MM.1S (cell line): ENCODE measurements around the gene ZBTB43.

Experiments
- DNase-seq: peaks from one replicate; pipeline ENCODE4 v3.0.0-alpha.2; 2015
- H2AFZ ChIP-seq: fragments of 300-600 bp; sonication (generic); 2 replicates; pipeline ENCODE4 v1.6.0; 2016; ENCODE audit warnings: antibody characterized with exemption, low read length
- H3F3A ChIP-seq: fragments of 300-600 bp; sonication (generic); 2 replicates; pipeline ENCODE4 v1.6.1; 2016; ENCODE audit warnings: mild to moderate bottlenecking, antibody characterized with exemption, low read length, moderate library complexity, mixed read lengths; ENCODE audit not compliant: insufficient read depth
- H3K27ac ChIP-seq: fragments of 300-600 bp; sonication (generic); 2 replicates; pipeline ENCODE4 v1.5.1; 2016; ENCODE audit warnings: mild to moderate bottlenecking, low read length
- H3K27me3 ChIP-seq: fragments of 300-600 bp; sonication (generic); replicated peaks from 2 replicates; pipeline ENCODE4 v1.6.0; 2016; ENCODE audit warnings: low read length; ENCODE audit not compliant: insufficient read depth
- H3K36me3 ChIP-seq: fragments of 300-600 bp; sonication (generic); replicated peaks from 2 replicates; pipeline ENCODE4 v1.6.1; 2016; ENCODE audit warnings: mild to moderate bottlenecking, low read length, mixed read lengths; ENCODE audit not compliant: insufficient read depth
- H3K4me1 ChIP-seq: fragments of 300-600 bp; sonication (generic); 2 replicates; pipeline ENCODE4 v1.6.1; 2016; ENCODE audit warnings: low read length, mixed read lengths
- H3K4me2 ChIP-seq: fragments of 300-600 bp; sonication (generic); 2 replicates; pipeline ENCODE4 v1.6.0; 2016; ENCODE audit warnings: low read depth, low read length
- H3K4me3 ChIP-seq: fragments of 300-600 bp; sonication (generic); 2 replicates; pipeline ENCODE4 v1.5.1; 2016; ENCODE audit warnings: low read length, mixed read lengths
- H3K79me2 ChIP-seq: fragments of 300-600 bp; sonication (generic); 2 replicates; pipeline ENCODE4 v1.6.1; 2016; ENCODE audit warnings: mixed run types, low read length, mixed read lengths
- H3K9ac ChIP-seq: fragments of 300-600 bp; sonication (generic); 2 replicates; pipeline ENCODE4 v1.6.1; 2016; ENCODE audit warnings: low read length, mixed read lengths
- H3K9me2 ChIP-seq: fragments of 300-600 bp; sonication (generic); replicated peaks from 2 replicates; pipeline ENCODE4 v1.6.1; 2016; ENCODE audit warnings: mild to moderate bottlenecking, low read length, mixed read lengths; ENCODE audit not compliant: insufficient read depth
- H3K9me3 ChIP-seq: fragments of 300-600 bp; sonication (generic); replicated peaks from 2 replicates; pipeline ENCODE4 v1.6.1; 2016; ENCODE audit warnings: mild to moderate bottlenecking, low read length, mixed read lengths; ENCODE audit not compliant: insufficient read depth
- H4K20me1 ChIP-seq: fragments of 300-600 bp; sonication (generic); 2 replicates; pipeline ENCODE4 v1.6.1; 2016; ENCODE audit warnings: mild to moderate bottlenecking, low read length, moderate library complexity, mixed read lengths; ENCODE audit not compliant: insufficient read depth
- EZH2 ChIP-seq: fragments of 300-600 bp; sonication (generic); optimal IDR thresholded peaks from 2 replicates; pipeline ENCODE3; 2017; ENCODE audit warnings: low read depth, mild to moderate bottlenecking, antibody characterized with exemption, low read length, mixed read lengths
- EZH2phosphoT487 ChIP-seq: fragments of 300-600 bp; sonication (generic); IDR thresholded peaks from 2 replicates; pipeline ENCODE4 v1.6.1; 2018; ENCODE audit warnings: antibody characterized with exemption, low read length
- TF ChIP-seq, protein P1 (sequence below): fragments of 300-600 bp; sonication (generic); IDR thresholded peaks from 2 replicates; pipeline ENCODE4 v1.5.1; 2016; ENCODE audit warnings: antibody characterized with exemption, low read length, mixed read lengths

The ZBTB43 gene

DNA sequence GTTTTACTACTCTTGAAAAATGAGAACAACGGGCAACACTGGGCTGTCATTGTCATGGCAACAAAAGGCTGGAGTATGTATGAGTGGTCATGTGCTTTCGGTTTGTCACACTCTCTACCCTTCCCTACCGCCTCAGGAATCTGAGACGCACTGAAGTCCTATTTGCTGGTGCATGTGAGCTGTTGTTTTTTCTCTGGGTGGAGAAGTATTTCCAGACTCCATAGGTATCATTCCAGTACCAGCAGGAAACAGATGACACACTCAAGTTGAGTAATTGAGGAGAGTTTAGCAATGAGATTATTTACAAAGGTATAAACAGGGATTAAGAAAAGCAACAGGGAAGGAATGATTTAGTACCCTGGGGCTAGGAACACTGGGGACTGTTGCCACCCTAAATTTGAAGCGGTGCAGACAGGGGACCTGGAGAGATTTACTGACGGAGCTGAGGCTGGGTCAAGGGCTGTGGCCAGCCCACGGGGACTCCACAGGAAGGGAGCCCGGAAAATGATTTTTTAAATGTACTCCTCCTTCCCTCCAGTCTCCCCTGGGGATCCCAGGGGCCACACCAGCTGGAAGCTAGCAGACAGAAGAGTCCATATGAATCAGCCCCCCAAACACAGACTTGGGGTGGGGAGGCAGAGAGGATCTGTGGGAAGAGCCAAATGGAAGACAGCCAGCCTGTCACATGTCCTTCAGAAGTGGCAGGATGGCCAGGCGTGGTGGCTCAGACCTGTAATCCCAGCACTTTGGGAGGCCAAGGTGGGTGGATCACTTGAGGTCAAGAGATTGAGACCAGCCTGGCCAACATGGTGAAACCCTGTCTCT is 13.2 kb upstream of the ZBTB43 start:
- no peak overlapping the region for H3K9ac ChIP-seq
- DNase-seq: no peak
- H3K27ac ChIP-seq: no peak overlapping the region

DNA sequence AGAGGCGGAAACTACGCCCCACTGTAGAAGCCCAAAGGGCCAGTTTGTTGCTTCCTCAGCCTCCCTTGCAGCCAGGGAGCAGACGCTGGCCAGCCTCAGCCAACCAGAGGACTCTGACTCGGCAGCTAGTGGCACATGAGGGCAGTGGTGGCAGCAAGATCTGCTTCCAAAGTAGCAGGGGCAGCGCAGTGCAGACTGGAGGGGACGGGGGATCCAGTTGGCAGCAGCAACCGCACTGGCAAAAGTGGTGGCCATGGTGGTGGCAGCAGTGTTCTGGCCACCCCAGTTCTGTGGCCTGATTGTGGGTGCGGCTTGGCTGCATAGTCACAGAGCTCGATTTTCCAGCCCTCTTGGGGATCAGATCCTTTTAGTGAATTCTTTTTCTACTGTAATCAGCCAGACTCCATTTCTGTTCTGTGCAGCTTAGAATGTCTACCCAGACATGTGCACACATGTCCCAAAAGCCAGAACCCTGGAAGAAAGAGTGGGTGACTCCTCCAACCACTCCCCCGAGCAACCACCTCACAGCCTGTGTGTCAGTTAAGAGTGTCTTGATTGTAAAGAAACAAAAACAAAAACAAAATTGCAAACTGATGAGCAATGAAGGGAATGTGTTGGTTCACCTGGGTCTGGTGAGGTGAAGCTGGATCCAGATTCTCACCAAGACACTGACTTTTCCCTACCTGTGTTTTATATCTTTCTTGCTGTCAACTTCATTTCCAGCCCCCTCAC is 11.0 kb upstream of the ZBTB43 start:
- no peaks in the 10 kb centered on the region for H4K20me1 ChIP-seq
- no peak overlapping the region for H3K4me3 ChIP-seq
- no peak overlapping the region for H3K27ac ChIP-seq
- peaks cover 2% of the 10 kb centered on the region for H3K4me1 ChIP-seq
- H3K9me3 ChIP-seq: no peaks in the 10 kb centered on the region
- no peaks in the 10 kb centered on the region for H3K79me2 ChIP-seq
- no peak overlapping the region for H3K4me2 ChIP-seq
- no peaks in the 10 kb centered on the region for H3F3A ChIP-seq
- no peak overlapping the region for H2AFZ ChIP-seq
- no peak overlapping the region for H3K9ac ChIP-seq
- no peak for DNase-seq
- no peaks in the 10 kb centered on the region for H3K36me3 ChIP-seq
- H3K9me2 ChIP-seq: no peaks in the 10 kb centered on the region
- TF ChIP-seq, protein P1, sequence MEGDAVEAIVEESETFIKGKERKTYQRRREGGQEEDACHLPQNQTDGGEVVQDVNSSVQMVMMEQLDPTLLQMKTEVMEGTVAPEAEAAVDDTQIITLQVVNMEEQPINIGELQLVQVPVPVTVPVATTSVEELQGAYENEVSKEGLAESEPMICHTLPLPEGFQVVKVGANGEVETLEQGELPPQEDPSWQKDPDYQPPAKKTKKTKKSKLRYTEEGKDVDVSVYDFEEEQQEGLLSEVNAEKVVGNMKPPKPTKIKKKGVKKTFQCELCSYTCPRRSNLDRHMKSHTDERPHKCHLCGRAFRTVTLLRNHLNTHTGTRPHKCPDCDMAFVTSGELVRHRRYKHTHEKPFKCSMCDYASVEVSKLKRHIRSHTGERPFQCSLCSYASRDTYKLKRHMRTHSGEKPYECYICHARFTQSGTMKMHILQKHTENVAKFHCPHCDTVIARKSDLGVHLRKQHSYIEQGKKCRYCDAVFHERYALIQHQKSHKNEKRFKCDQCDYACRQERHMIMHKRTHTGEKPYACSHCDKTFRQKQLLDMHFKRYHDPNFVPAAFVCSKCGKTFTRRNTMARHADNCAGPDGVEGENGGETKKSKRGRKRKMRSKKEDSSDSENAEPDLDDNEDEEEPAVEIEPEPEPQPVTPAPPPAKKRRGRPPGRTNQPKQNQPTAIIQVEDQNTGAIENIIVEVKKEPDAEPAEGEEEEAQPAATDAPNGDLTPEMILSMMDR: no peak
- TF ChIP-seq EZH2: no peak
- no peak for TF ChIP-seq EZH2phosphoT487
- H3K27me3 ChIP-seq: no peaks in the 10 kb centered on the region; the same call in 1 of the 2 replicates

More for the DNA sequence above, 13.2 kb upstream of the ZBTB43 start:
- H3K4me1 ChIP-seq: peaks cover 12% of the 10 kb centered on the region
- TF ChIP-seq, protein P1: no peak
- no peak for TF ChIP-seq EZH2phosphoT487
- H3K27me3 ChIP-seq: no peaks in the 10 kb centered on the region; the same call in 1 of the 2 replicates
- H3K4me2 ChIP-seq: no peak overlapping the region
- no peak overlapping the region for H3K4me3 ChIP-seq
- no peaks in the 10 kb centered on the region for H3K79me2 ChIP-seq
- no peak overlapping the region for H2AFZ ChIP-seq
- H3K36me3 ChIP-seq: no peaks in the 10 kb centered on the region
- no peaks in the 10 kb centered on the region for H3F3A ChIP-seq
- H3K9me2 ChIP-seq: no peaks in the 10 kb centered on the region
- no peaks in the 10 kb centered on the region for H4K20me1 ChIP-seq
- H3K9me3 ChIP-seq: no peaks in the 10 kb centered on the region

DNA sequence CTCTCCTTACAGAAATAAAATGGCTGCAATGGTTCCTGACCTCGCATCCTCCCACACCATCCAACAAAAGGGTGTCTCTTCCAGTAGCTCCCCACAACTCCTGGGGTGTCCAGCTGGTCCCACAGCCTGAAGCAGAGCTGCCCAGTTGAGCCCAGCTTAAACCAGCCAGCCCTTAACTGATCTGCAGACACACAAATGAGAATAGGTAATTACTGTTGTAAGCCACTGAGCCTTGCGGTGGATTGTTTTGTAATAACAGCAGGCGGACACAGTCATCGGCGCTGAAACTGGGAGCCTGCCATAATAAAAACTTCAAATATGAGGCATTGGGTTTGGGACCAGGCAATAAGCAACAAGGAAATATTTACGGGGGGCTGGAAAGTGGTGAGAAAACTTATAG is 10.4 kb upstream of the ZBTB43 start:
- Histone ChIP-seq H3K4me1 (no peaks in the 10 kb centered on the region), H3K9me2 (no peaks in the 10 kb centered on the region), H3K27me3 (no peaks in the 10 kb centered on the region; the same call in 1 of the 2 replicates), H3K27ac (no peak overlapping the region), H3K36me3 (no peaks in the 10 kb centered on the region), H3K9ac (no peak overlapping the region), H3K4me3 (no peak overlapping the region), H4K20me1 (no peaks in the 10 kb centered on the region), H3K4me2 (no peak overlapping the region), H3K9me3 (no peaks in the 10 kb centered on the region), H2AFZ (no peak overlapping the region), H3K79me2 (no peaks in the 10 kb centered on the region), H3F3A (no peaks in the 10 kb centered on the region)
- TF ChIP-seq, protein P1: no peak
- TF ChIP-seq EZH2: no peak
- TF ChIP-seq EZH2phosphoT487: no peak
- no peak for DNase-seq
